ENCODE measurements around the gene WDR83.
"Not testable (repeated sequence)": the region's sequence is repeated elsewhere in the genome, so short reads cannot be mapped to it uniquely, and the experiment has no call there.

The WDR83 gene

GRCh38 chr19:12666265-12667048, at the start of gene WDR83, which contains the start of gene MAN2B1:
Gene WDR83, plus strand, starts transcription at chr19:12666807. Its CDS starts 2,984 bp downstream, at chr19:12669791.
Gene MAN2B1, minus strand, starts transcription at chr19:12666742. Its CDS starts 41 bp downstream, at chr19:12666701.
- DNase-seq, result peak; percentile 83

GRCh38 chr19:12617646-12618045, 49.0 kb upstream of the WDR83 start:
- no peak for DNase-seq

DNA sequence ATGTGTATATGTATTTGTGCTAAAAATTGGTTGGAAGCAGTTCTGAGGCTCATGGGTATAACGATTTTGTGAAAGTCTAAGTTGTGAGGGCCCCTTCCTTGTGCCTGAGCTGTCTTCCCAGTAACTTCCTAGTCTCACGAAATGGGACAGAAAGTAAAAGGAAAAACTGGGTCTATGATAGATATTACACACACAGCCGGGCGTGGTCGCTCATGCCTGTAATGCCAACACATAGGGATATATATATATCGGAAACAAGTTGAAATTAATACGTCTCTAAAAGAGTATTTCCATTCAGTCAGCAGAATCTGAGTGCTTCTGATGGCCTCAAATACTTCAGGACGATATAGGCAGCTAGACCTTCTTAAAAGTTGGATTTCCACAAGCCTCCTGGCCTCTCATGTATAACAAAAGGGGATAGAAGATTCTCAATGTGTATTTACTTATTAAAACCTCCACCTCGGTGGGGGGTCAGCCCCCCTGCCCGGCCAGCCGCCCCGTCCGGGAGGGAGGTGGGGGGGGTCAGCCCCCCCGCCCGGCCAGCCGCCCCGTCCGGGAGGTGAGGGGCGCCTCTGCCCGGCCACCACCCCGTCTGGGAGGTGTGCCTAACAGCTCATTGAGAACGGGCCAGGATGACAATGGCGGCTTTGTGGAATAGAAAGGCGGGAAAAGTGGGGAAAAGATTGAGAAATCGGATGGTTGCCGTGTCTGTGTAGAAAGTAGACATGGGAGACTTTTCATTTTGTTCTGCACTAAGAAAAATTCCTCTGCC, 45.2 kb upstream of the WDR83 start:
- DNase-seq, result not testable (repeated sequence)

- DNase-seq, result no peak
Measured at GRCh38 chr19:12623361-12624031, 43.1 kb upstream of the WDR83 start.

- no peak for DNase-seq
Measured at GRCh38 chr19:12626958-12627357, 39.6 kb upstream of the WDR83 start.

DNA sequence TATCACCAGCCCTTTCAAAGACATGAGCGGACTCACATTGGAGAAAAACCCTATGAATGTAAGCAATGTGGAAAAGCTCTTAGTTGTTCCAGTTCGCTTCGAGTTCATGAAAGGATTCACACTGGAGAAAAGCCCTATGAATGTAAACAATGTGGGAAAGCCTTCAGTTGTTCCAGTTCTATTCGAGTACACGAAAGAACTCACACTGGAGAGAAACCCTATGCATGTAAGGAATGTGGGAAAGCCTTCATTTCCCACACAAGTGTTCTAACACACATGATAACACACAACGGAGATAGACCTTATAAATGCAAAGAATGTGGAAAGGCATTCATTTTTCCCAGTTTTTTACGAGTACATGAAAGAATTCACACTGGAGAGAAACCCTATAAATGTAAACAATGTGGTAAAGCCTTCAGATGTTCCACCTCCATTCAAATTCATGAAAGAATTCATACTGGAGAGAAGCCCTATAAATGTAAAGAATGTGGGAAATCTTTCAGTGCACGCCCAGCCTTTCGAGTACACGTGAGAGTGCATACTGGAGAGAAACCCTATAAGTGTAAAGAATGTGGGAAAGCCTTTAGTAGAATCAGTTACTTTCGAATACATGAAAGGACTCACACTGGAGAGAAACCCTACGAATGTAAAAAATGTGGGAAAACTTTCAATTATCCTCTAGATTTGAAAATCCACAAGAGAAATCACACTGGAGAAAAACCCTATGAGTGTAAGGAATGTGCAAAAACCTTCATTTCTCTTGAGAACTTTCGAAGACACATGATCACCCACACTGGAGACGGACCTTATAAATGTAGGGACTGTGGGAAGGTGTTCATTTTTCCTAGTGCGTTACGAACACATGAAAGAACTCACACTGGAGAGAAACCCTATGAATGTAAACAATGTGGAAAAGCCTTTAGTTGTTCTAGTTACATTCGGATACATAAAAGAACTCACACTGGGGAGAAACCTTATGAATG, 38.3 kb upstream of the WDR83 start:
- DNase-seq, result no peak

DNA sequence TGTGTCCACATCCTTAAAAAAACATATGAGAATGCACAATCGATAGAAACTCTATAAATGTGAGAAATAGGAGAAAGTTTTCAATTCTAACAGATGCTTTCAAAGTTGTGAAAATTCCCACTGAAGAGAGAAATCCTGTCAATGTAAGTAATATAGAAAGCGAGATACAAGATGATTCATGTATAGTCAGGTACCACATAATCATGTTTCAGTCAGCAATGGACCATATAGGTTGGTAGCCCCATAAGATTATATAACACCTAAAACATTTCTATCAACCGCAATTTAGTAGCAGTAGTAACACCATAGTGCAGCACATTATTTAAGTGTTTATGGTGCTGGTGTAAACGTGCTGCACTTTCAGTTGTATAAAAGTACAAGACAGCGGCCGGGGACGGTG, 37.4 kb upstream of the WDR83 start:
- DNase-seq, result no peak

GRCh38 chr19:12636631-12637030, 30.0 kb upstream of the WDR83 start:
- DNase-seq, result no peak

- DNase-seq, result no peak
Measured at GRCh38 chr19:12638611-12639182, 27.9 kb upstream of the WDR83 start.

GRCh38 chr19:12639901-12640613, 26.6 kb upstream of the WDR83 start:
- peak; percentile 90 for DNase-seq

- no peak for DNase-seq
Measured at GRCh38 chr19:12641456-12641855, 25.2 kb upstream of the WDR83 start.

- no peak for DNase-seq
Measured at GRCh38 chr19:12642506-12642905, 24.1 kb upstream of the WDR83 start.

GRCh38 chr19:12643716-12644115, 22.9 kb upstream of the WDR83 start:
- not testable (repeated sequence) for DNase-seq

DNA sequence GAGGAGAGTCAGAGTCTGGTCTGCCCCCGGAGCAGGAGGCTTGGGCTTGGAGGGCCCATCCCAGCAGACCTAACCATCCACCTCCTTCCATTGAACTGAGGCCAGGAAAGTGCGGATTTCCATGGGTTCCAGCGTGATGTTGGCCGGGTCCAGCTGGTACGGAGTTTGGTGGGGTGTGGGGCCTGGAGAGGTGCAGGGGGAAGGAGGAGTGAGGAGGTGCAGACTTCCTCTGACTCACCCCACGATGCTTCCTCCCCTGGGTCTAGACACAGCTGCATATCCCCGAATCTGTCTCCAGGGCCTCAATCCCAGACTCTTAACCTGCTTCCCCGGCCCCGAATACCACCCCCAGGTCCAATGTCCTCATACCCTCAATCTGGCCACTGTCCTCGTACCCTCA, 20.1 kb upstream of the WDR83 start:
- no peak for DNase-seq

GRCh38 chr19:12647047-12647446, 19.6 kb upstream of the WDR83 start:
- DNase-seq, result no peak

GRCh38 chr19:12647490-12648071, 19.0 kb upstream of the WDR83 start:
- DNase-seq, result peak; percentile 34

- DNase-seq, result no peak
Measured at GRCh38 chr19:12648088-12648487, 18.5 kb upstream of the WDR83 start.

- no peak for DNase-seq
Measured at GRCh38 chr19:12649941-12650340, 16.7 kb upstream of the WDR83 start.

- DNase-seq, result no peak
Measured at GRCh38 chr19:12652219-12652618, 14.4 kb upstream of the WDR83 start.

GRCh38 chr19:12655546-12655945, 11.1 kb upstream of the WDR83 start:
- DNase-seq, result no peak
